IMR-90 (cell line): ENCODE measurements around the gene ZDHHC14. TPM values are rescaled to one million over a fixed set of nuclear protein-coding genes. Genes with fewer than 3 reads are reported as not detected.

ENCODE experiments used
- ATAC-seq: fragments of 200-7000 bp; cut with Tn5 transposase; 2 replicates; pipeline ENCODE4 v1.9.1; 2020; ENCODE audit warnings: low read depth, mild to moderate bottlenecking, moderate library complexity
- BruUV-seq: library from RNA; stranded (reverse); fragments of 400-500 nt; replicated peaks from 2 replicates; lab custom pipeline; 2021; lab: Mats Ljungman, UMichigan
- CTCF ChIA-PET: fragments of 300-600 bp; formaldehyde crosslinking; extraction: SDS; loops from one replicate; lab custom pipeline; 2021; ENCODE audit warnings: antibody characterized with exemption; lab: Yijun Ruan, JAX
- POLR2A ChIA-PET: fragments of 300-600 bp; sonication (Branson Sonifier 250); formaldehyde crosslinking; loops from one replicate; lab custom pipeline; 2022; ENCODE audit warnings: antibody characterized with exemption; ENCODE audit not compliant: unreplicated experiment; lab: Charles Lee
- DNase-seq: peaks from one replicate; pipeline ENCODE4 v3.0.0; 2013
- H2AFZ ChIP-seq: replicated peaks from 2 replicates; pipeline ENCODE3; 2013; ENCODE audit warnings: low read length, mild to moderate bottlenecking; ENCODE audit not compliant: poor library complexity
- H2AK5ac ChIP-seq: 2 replicates; pipeline ENCODE4 v1.6.1; 2013; ENCODE audit warnings: low read depth, low read length, inconsistent platforms
- H2AK9ac ChIP-seq: replicated peaks from 2 replicates; pipeline ENCODE3; 2013; ENCODE audit warnings: mild to moderate bottlenecking, low read depth, low read length, moderate library complexity; ENCODE audit not compliant: poor library complexity
- H2BK120ac ChIP-seq: 2 replicates; pipeline ENCODE4 v1.6.1; 2013; ENCODE audit warnings: low read depth, low read length, inconsistent platforms
- H2BK15ac ChIP-seq: 3 replicates; pipeline ENCODE4 v1.6.1; 2013; ENCODE audit warnings: low read depth, low read length, inconsistent platforms
- H2BK20ac ChIP-seq: 2 replicates; pipeline ENCODE4 v1.6.1; 2013; ENCODE audit warnings: low read depth, mild to moderate bottlenecking, inconsistent platforms, low read length, moderate library complexity
- H2BK5ac ChIP-seq: 2 replicates; pipeline ENCODE4 v1.6.1; 2013; ENCODE audit warnings: mild to moderate bottlenecking, low read depth, low read length, inconsistent platforms; ENCODE audit not compliant: poor library complexity, severe bottlenecking
- H3K14ac ChIP-seq: replicated peaks from 2 replicates; pipeline ENCODE4 v1.6.1; 2013; ENCODE audit warnings: low read depth, low read length, inconsistent platforms
- H3K18ac ChIP-seq: 2 replicates; pipeline ENCODE4 v1.6.1; 2013; ENCODE audit warnings: low read depth, low read length, control low read depth
- H3K23ac ChIP-seq: 2 replicates; pipeline ENCODE4 v1.6.1; 2013; ENCODE audit warnings: low read depth, low read length, inconsistent platforms
- H3K27ac ChIP-seq: 2 replicates; pipeline ENCODE4 v1.5.1; 2013; ENCODE audit warnings: mild to moderate bottlenecking, control low read depth, low read length; ENCODE audit not compliant: insufficient read depth
- H3K27me3 ChIP-seq: 2 replicates; pipeline ENCODE4 v1.6.1; 2013; ENCODE audit warnings: low read length; ENCODE audit not compliant: control insufficient read depth, insufficient read depth
- H3K36me3 ChIP-seq: 2 replicates; pipeline ENCODE4 v1.6.1; 2013; ENCODE audit warnings: low read length, mixed read lengths; ENCODE audit not compliant: control insufficient read depth, insufficient read depth
- H3K4ac ChIP-seq: 2 replicates; pipeline ENCODE4 v1.6.1; 2013; ENCODE audit warnings: low read depth, low read length, inconsistent platforms
- H3K4me1 ChIP-seq: 2 replicates; pipeline ENCODE4 v1.6.1; 2013; ENCODE audit warnings: low read length, mixed read lengths; ENCODE audit not compliant: control insufficient read depth, insufficient read depth
- H3K4me2 ChIP-seq: 2 replicates; pipeline ENCODE4 v1.6.1; 2013; ENCODE audit warnings: low read depth, mild to moderate bottlenecking, control low read depth, low read length, moderate library complexity
- H3K4me3 ChIP-seq: 2 replicates; pipeline ENCODE4 v1.5.1; 2013; ENCODE audit warnings: low read depth, mild to moderate bottlenecking, control low read depth, low read length, moderate library complexity; ENCODE audit not compliant: insufficient read depth
- H3K56ac ChIP-seq: 2 replicates; pipeline ENCODE4 v1.6.1; 2013; ENCODE audit warnings: low read length, inconsistent platforms; ENCODE audit not compliant: insufficient read depth; ENCODE audit errors: extremely low read depth
- H3K79me1 ChIP-seq, 2 experiments: 2 replicates each; pipeline ENCODE4 v1.6.1; 2013; ENCODE audit warnings: low read length in 2 of 2, inconsistent platforms in 1 of 2, low read depth in 1 of 2
- H3K9ac ChIP-seq: 2 replicates; pipeline ENCODE4 v1.6.1; 2013; ENCODE audit warnings: low read depth, low read length, control low read depth
- H3K9me1 ChIP-seq: 2 replicates; pipeline ENCODE4 v1.6.1; 2013; ENCODE audit warnings: low read length, inconsistent platforms; ENCODE audit not compliant: insufficient read depth
- H3K9me3 ChIP-seq: 2 replicates; pipeline ENCODE4 v1.6.1; 2013; ENCODE audit warnings: low read length; ENCODE audit not compliant: control insufficient read depth, insufficient read depth
- H4K20me1 ChIP-seq: 2 replicates; pipeline ENCODE4 v1.6.1; 2013; ENCODE audit warnings: low read length, inconsistent platforms; ENCODE audit not compliant: insufficient read depth
- H4K5ac ChIP-seq: 2 replicates; pipeline ENCODE4 v1.6.1; 2013; ENCODE audit warnings: mild to moderate bottlenecking, low read depth, low read length, control low read depth
- H4K8ac ChIP-seq, 2 experiments: 2 replicates each; pipeline ENCODE4 v1.6.1; 2013; ENCODE audit warnings: low read depth in 2 of 2, low read length in 2 of 2, control low read depth in 1 of 2, inconsistent platforms in 1 of 2
- H4K91ac ChIP-seq: 2 replicates; pipeline ENCODE4 v1.6.1; 2013; ENCODE audit warnings: low read depth, low read length, inconsistent platforms; ENCODE audit not compliant: insufficient read depth
- BHLHE40 ChIP-seq: fragments of 150-350 bp; IDR thresholded peaks from 2 replicates; pipeline ENCODE4 v1.6.1; 2016; ENCODE audit warnings: mild to moderate bottlenecking, low read depth, low read length
- CEBPB ChIP-seq: IDR thresholded peaks from 2 replicates; pipeline ENCODE4 v1.6.1; 2012; ENCODE audit warnings: low read depth, low read length, improper control_type of control experiment
- CHD1 ChIP-seq: IDR thresholded peaks from 2 replicates; pipeline ENCODE4 v1.6.1; 2012; ENCODE audit warnings: low read depth, low read length, improper control_type of control experiment
- CTCF ChIP-seq: conservative IDR thresholded peaks from 2 replicates; pipeline ENCODE4 v1.5.1; 2012; ENCODE audit warnings: mild to moderate bottlenecking, low read depth, low read length, improper control_type of control experiment
- ELK1 ChIP-seq: fragments of 150-350 bp; IDR thresholded peaks from 2 replicates; pipeline ENCODE4 v1.6.1; 2016; ENCODE audit warnings: low read depth, mild to moderate bottlenecking, low read length, moderate library complexity, borderline replicate concordance
- FOS ChIP-seq: fragments of 150-350 bp; IDR thresholded peaks from 2 replicates; pipeline ENCODE4 v1.6.1; 2016; ENCODE audit warnings: low read depth, low read length
- MAFK ChIP-seq: IDR thresholded peaks from 2 replicates; pipeline ENCODE4 v1.6.1; 2012; ENCODE audit warnings: low read depth, low read length, improper control_type of control experiment
- MAZ ChIP-seq: IDR thresholded peaks from 2 replicates; pipeline ENCODE4 v1.6.1; 2012; ENCODE audit warnings: low read depth, mild to moderate bottlenecking, low read length, improper control_type of control experiment, moderate library complexity, borderline replicate concordance
- MXI1 ChIP-seq: IDR thresholded peaks from 2 replicates; pipeline ENCODE4 v1.6.1; 2012; ENCODE audit warnings: low read depth, mild to moderate bottlenecking, low read length, moderate library complexity, borderline replicate concordance
- NFE2L2 ChIP-seq: fragments of 150-350 bp; IDR thresholded peaks from 2 replicates; pipeline ENCODE4 v1.6.1; 2016; ENCODE audit warnings: low read depth, mild to moderate bottlenecking, low read length
- POLR2A ChIP-seq: IDR thresholded peaks from 2 replicates; pipeline ENCODE4 v1.6.1; 2012; ENCODE audit warnings: mild to moderate bottlenecking, low read depth, low read length
- RAD21 ChIP-seq: IDR thresholded peaks from 2 replicates; pipeline ENCODE4 v1.6.1; 2012; ENCODE audit warnings: low read length, improper control_type of control experiment
- RCOR1 ChIP-seq: IDR thresholded peaks from 2 replicates; pipeline ENCODE4 v1.6.1; 2012; ENCODE audit warnings: mild to moderate bottlenecking, low read length, improper control_type of control experiment; ENCODE audit not compliant: insufficient replicate concordance
- RFX5 ChIP-seq: IDR thresholded peaks from 2 replicates; pipeline ENCODE4 v1.8.0; 2012; ENCODE audit warnings: low read depth, mild to moderate bottlenecking, low read length, moderate library complexity
- SMC3 ChIP-seq: fragments of 150-350 bp; IDR thresholded peaks from 2 replicates; pipeline ENCODE4 v1.6.1; 2016; ENCODE audit warnings: low read depth, mild to moderate bottlenecking, antibody characterized with exemption, low read length, moderate library complexity
- USF2 ChIP-seq: fragments of 150-350 bp; IDR thresholded peaks from 2 replicates; pipeline ENCODE4 v1.6.1; 2017; ENCODE audit warnings: mild to moderate bottlenecking, antibody characterized with exemption, low read length, low read depth
- WGBS, 2 experiments: methylation state at CpG; one replicate each; pipeline versions ENCODE4 v1.1.5 to v1.1.7; 2013; ENCODE audit warnings: missing lambda C conversion rate in 2 of 2; ENCODE audit not compliant: insufficient read length in 1 of 2; ENCODE audit errors: extremely low coverage in 2 of 2; 5-methylcytosine and 5-hydroxymethylcytosine counted together
- dilution Hi-C: fragments of 300-500 bp; cut with HindIII; formaldehyde crosslinking; loops from one replicate; pipeline ENCODE4 v1.14.3; 2018; ENCODE audit warnings: low sequenced_read_pairs; ENCODE audit not compliant: unreplicated experiment
- in situ Hi-C: fragments of 300-500 bp; cut with MboI; formaldehyde crosslinking; loops from 3 replicates; pipeline ENCODE4 v1.14.3; 2019; ENCODE audit warnings: low sequenced_read_pairs, inconsistent platforms, mixed read lengths
- intact Hi-C: fragments of 100-400 bp; cut with micrococcal nuclease; formaldehyde crosslinking; loops from 2 replicates; pipeline ENCODE4 v1.10.0; 2022
- polyA plus RNA-seq, 3 experiments: library from polyadenylated mRNA; depleted of rRNA; stranded (reverse); fragments of >200 nt; gene quantifications; 2 replicates each; pipeline ENCODE4 v1.2.3, GENCODE V29; 2012; ENCODE audit warnings: low replicate concordance in 1 of 3
- total RNA-seq: library from RNA; depleted of rRNA; stranded (reverse); fragments of >200 nt; gene quantifications from 2 replicates; pipeline ENCODE4 v1.2.3, GENCODE V29; 2012

ZDHHC14 gene
- total and polyA plus RNA-seq, 2 of the 4 experiments (the other 2 are of a cell fraction), result 0.90 to 2.0 TPM

GRCh38 chr6:157638779-157639178 lies 257.8 kb downstream of the ZDHHC14 start:
- H3K4me2 ChIP-seq, result no peak overlapping the region
- H4K91ac ChIP-seq, result no peak overlapping the region
- intact Hi-C loops, result no loop called here
- H3K27ac ChIP-seq, result no peak overlapping the region
- H3K4me1 ChIP-seq, result no peaks in the 10 kb centered on the region
- H3K9me1 ChIP-seq, result no peaks in the 10 kb centered on the region
- peak overlapping the region; percentile 58 for H2AFZ ChIP-seq
- H2BK20ac ChIP-seq, result no peak overlapping the region
- H3K4ac ChIP-seq, result no peak overlapping the region
- no peak overlapping the region for H4K5ac ChIP-seq
- TF ChIP-seq MXI1, result no peak
- no peak for TF ChIP-seq POLR2A
- TF ChIP-seq BHLHE40, result no peak
- TF ChIP-seq RFX5, result no peak
- TF ChIP-seq CEBPB, result no peak
- TF ChIP-seq USF2, result no peak
- no peak for TF ChIP-seq RAD21
- TF ChIP-seq CTCF, result no peak
- no peak for TF ChIP-seq CHD1
- no peak for TF ChIP-seq MAFK
- no peak for TF ChIP-seq SMC3
- TF ChIP-seq FOS, result no peak
- TF ChIP-seq RCOR1, result no peak
- TF ChIP-seq ELK1, result no peak
- no peak for TF ChIP-seq MAZ
- no peak for TF ChIP-seq NFE2L2
- H3K9ac ChIP-seq, result no peak overlapping the region
- DNase-seq, result no peak
- 100% methylated on average over 2 of the region's 7 CpGs; no CpG with 5 or more reads in 1 of the 2 experiments for WGBS, 2 experiments
- no peaks in the 10 kb centered on the region for H3K27me3 ChIP-seq
- no peak overlapping the region for H2BK120ac ChIP-seq
- H3K4me3 ChIP-seq, result no peak overlapping the region
- dilution Hi-C loops, result no loop called here
- ChIA-PET POLR2A (no interaction called here), CTCF (no interaction called here)
- peak overlapping the region; percentile 42 for H2AK9ac ChIP-seq
- H3K18ac ChIP-seq, result no peak overlapping the region
- H2BK5ac ChIP-seq, result no peak overlapping the region
- no peaks in the 10 kb centered on the region for H3K79me1 ChIP-seq
- H3K9me3 ChIP-seq, result no peaks in the 10 kb centered on the region
- H4K8ac ChIP-seq, result no peak overlapping the region
- H4K20me1 ChIP-seq, result no peaks in the 10 kb centered on the region
- in situ Hi-C loops, result no loop called here
- no peaks in the 10 kb centered on the region for H3K36me3 ChIP-seq
- no peak overlapping the region for H2BK15ac ChIP-seq
- ATAC-seq, result no peak
- H2AK5ac ChIP-seq, result no peak overlapping the region
- H3K14ac ChIP-seq, result no peak overlapping the region
- H3K23ac ChIP-seq, result no peak overlapping the region
- BruUV-seq, result no TSS peak
- no peak overlapping the region for H3K56ac ChIP-seq
